Tibial artery (tissue), 4 donors: Measurements from ENCODE around the gene CD83.

Source experiments
- DNase-seq, 2 donors: peaks; one replicate each; pipeline ENCODE4 v3.0.0-alpha.2; 2019
- H3K27ac ChIP-seq, 2 donors: fragments of 200-600 bp; sonication (generic) in 1 of 2; 1 replicate in 1 of 2; 2 replicates in 1 of 2; pipeline ENCODE4 v1.5.1; 2018 to 2019; ENCODE audit warnings: mild to moderate bottlenecking in 1 of 2
- H3K27me3 ChIP-seq, 2 donors: fragments of 200-600 bp; sonication (generic) in 1 of 2; one replicate each; pipeline versions ENCODE4 v1.5.1 to v1.6.0; 2016 to 2019
- H3K36me3 ChIP-seq, 3 donors: fragments of 200-600 bp; sonication (generic) in 2 of 3; one replicate each; pipeline ENCODE4 v1.5.1; 2016 to 2019; ENCODE audit warnings: mild to moderate bottlenecking in 2 of 3
- H3K4me1 ChIP-seq, 4 donors: fragments of 200-600 bp; sonication (generic) in 2 of 4; 1 replicate in 3 of 4; 2 replicates in 1 of 4; pipeline ENCODE4 v1.5.1; 2016 to 2019
- H3K4me3 ChIP-seq, 2 donors: fragments of 200-600 bp; sonication (generic) in 1 of 2; 1 replicate in 1 of 2; 2 replicates in 1 of 2; pipeline ENCODE4 v1.5.1; 2018 to 2019; ENCODE audit warnings: mild to moderate bottlenecking in 2 of 2
- H3K9me3 ChIP-seq, 3 donors: fragments of 200-600 bp; sonication (generic) in 1 of 3; one replicate each; pipeline ENCODE4 v1.5.1; 2016 to 2019
- CTCF ChIP-seq, 2 experiments: fragments of 200-600 bp in 1 of 2; fragments of 450-650 bp in 1 of 2; IDR thresholded peaks; one replicate each; pipeline ENCODE4 v1.5.1; 2017 to 2019; ENCODE audit warnings: antibody characterized with exemption in 2 of 2, mild to moderate bottlenecking in 1 of 2, moderate library complexity in 1 of 2
- intact Hi-C: fragments of 100-400 bp; cut with DNase I; formaldehyde crosslinking; loops from one replicate; pipeline ENCODE4 v1.15.0; 2023; ENCODE audit warnings: low total_unique reads

The CD83 gene

GRCh38 chr6:14162826-14163225, 45.3 kb downstream of the CD83 start:
- intact Hi-C loops, result no loop called here
- no peaks in the 10 kb centered on the region for H3K36me3 ChIP-seq
- H3K27me3 ChIP-seq, result peaks cover 0 to 4% of the 10 kb centered on the region in 2 donors
- TF ChIP-seq CTCF (IDR thresholded peaks at IDR 0.05), result no peak
- no peak overlapping the region for H3K27ac ChIP-seq
- no peak for DNase-seq
- H3K4me1 ChIP-seq, result no peaks in the 10 kb centered on the region
- no peak overlapping the region for H3K4me3 ChIP-seq
- H3K9me3 ChIP-seq, result no peaks in the 10 kb centered on the region

- peaks cover 0 to 4% (median 0%) of the 10 kb centered on the region in 3 donors for H3K36me3 ChIP-seq
- peaks cover 0 to 12% (median 5%) of the 10 kb centered on the region in 3 donors for H3K9me3 ChIP-seq
- no peak for DNase-seq
- H3K27me3 ChIP-seq, result peaks cover 0 to 4% of the 10 kb centered on the region in 2 donors
- H3K27ac ChIP-seq, result no peak overlapping the region
- intact Hi-C loops, result no loop called here
- TF ChIP-seq CTCF (IDR thresholded peaks at IDR 0.05), result no peak
- H3K4me3 ChIP-seq, result no peak overlapping the region
- H3K4me1 ChIP-seq, result no peaks in the 10 kb centered on the region
Observed at GRCh38 chr6:14165091-14165490, 47.5 kb downstream of the CD83 start.

- H3K36me3 ChIP-seq, result peaks cover 0 to 4% (median 0%) of the 10 kb centered on the region in 3 donors
- intact Hi-C loops, result no loop called here
- H3K4me3 ChIP-seq, result no peak overlapping the region
- H3K27ac ChIP-seq, result no peak overlapping the region
- H3K9me3 ChIP-seq, result peaks cover 2 to 22% (median 10%) of the 10 kb centered on the region in 3 donors
- no peak for TF ChIP-seq CTCF (IDR thresholded peaks at IDR 0.05)
- peaks cover 0 to 4% of the 10 kb centered on the region in 2 donors for H3K27me3 ChIP-seq
- H3K4me1 ChIP-seq, result no peaks in the 10 kb centered on the region
- DNase-seq, result no peak
Observed at GRCh38 chr6:14166839-14167238, 49.3 kb downstream of the CD83 start.

- no peak for DNase-seq
- Histone ChIP-seq H3K36me3 (peaks cover 0 to 4% (median 0%) of the 10 kb centered on the region in 3 donors), H3K27ac (no peak overlapping the region), H3K4me3 (no peak overlapping the region), H3K4me1 (no peaks in the 10 kb centered on the region), H3K9me3 (peaks cover 2 to 22% (median 10%) of the 10 kb centered on the region in 3 donors), H3K27me3 (peaks cover 0 to 4% of the 10 kb centered on the region in 2 donors)
- no peak for TF ChIP-seq CTCF (IDR thresholded peaks at IDR 0.05)
- intact Hi-C loops, result no loop called here
Observed at GRCh38 chr6:14170128-14170527, 52.6 kb downstream of the CD83 start.

- intact Hi-C loops, result no loop called here
- H3K27ac ChIP-seq, result no peak overlapping the region
- no peak for DNase-seq
- H3K4me1 ChIP-seq, result no peaks in the 10 kb centered on the region
- H3K36me3 ChIP-seq, result peaks cover 0 to 4% (median 0%) of the 10 kb centered on the region in 3 donors
- H3K9me3 ChIP-seq, result peaks cover 2 to 22% (median 10%) of the 10 kb centered on the region in 3 donors
- H3K4me3 ChIP-seq, result no peak overlapping the region
- TF ChIP-seq CTCF (IDR thresholded peaks at IDR 0.05), result no peak
- peaks cover 0 to 2% of the 10 kb centered on the region in 2 donors for H3K27me3 ChIP-seq
Observed at GRCh38 chr6:14172562-14172961, 55.0 kb downstream of the CD83 start.

- Histone ChIP-seq H3K27me3 (no peaks in the 10 kb centered on the region), H3K4me1 (no peaks in the 10 kb centered on the region), H3K27ac (no peak overlapping the region), H3K36me3 (peaks cover 0 to 4% (median 0%) of the 10 kb centered on the region in 3 donors), H3K4me3 (no peak overlapping the region), H3K9me3 (peaks cover 2 to 20% (median 10%) of the 10 kb centered on the region in 3 donors)
- DNase-seq, result no peak
- no peak for TF ChIP-seq CTCF (IDR thresholded peaks at IDR 0.05)
- intact Hi-C loops, result no loop called here
Observed at GRCh38 chr6:14174226-14174625, 56.7 kb downstream of the CD83 start.
